H9 (cell line): ENCODE measurements around the gene ARPC5L. TPM values are rescaled to one million over a fixed set of nuclear protein-coding genes. Genes with fewer than 3 reads are reported as not detected.
A peak's percentile ranks its signal among the peaks of the same experiment; 100 is the strongest.

Experiments used
- DNase-seq: peaks from one replicate; pipeline ENCODE4 v3.0.0-alpha.2; 2017
- H2AFZ ChIP-seq: one replicate; pipeline ENCODE4 v1.6.1; 2013; ENCODE audit warnings: mild to moderate bottlenecking, low read length, control low read depth, moderate library complexity
- H2AK5ac ChIP-seq: 2 replicates; pipeline ENCODE4 v1.6.1; 2013; ENCODE audit warnings: low read length, control low read depth, mixed read lengths; ENCODE audit not compliant: insufficient read length
- H2BK120ac ChIP-seq: one replicate; pipeline ENCODE4 v1.6.1; 2013; ENCODE audit warnings: low read depth, mild to moderate bottlenecking, low read length, control low read depth, inconsistent platforms; ENCODE audit not compliant: poor library complexity, severe bottlenecking
- H2BK12ac ChIP-seq: 2 replicates; pipeline ENCODE4 v1.6.1; 2013; ENCODE audit warnings: low read length, control low read depth, mixed read lengths, low read depth; ENCODE audit not compliant: insufficient read length
- H2BK15ac ChIP-seq: 2 replicates; pipeline ENCODE4 v1.6.1; 2013; ENCODE audit warnings: low read depth, low read length, control low read depth
- H2BK20ac ChIP-seq: one replicate; pipeline ENCODE4 v1.6.1; 2013; ENCODE audit warnings: low read depth, mild to moderate bottlenecking, low read length, control low read depth, inconsistent platforms; ENCODE audit not compliant: poor library complexity, severe bottlenecking
- H2BK5ac ChIP-seq: 2 replicates; pipeline ENCODE4 v1.6.1; 2013; ENCODE audit warnings: low read length, control low read depth, mixed read lengths; ENCODE audit not compliant: insufficient read length
- H3K14ac ChIP-seq: 2 replicates; pipeline ENCODE4 v1.6.1; 2013; ENCODE audit warnings: low read length, control low read depth; ENCODE audit not compliant: insufficient read depth
- H3K18ac ChIP-seq: 2 replicates; pipeline ENCODE4 v1.6.1; 2013; ENCODE audit warnings: low read depth, mild to moderate bottlenecking, mixed read lengths, low read length, control low read depth; ENCODE audit not compliant: insufficient read length
- H3K23ac ChIP-seq: 2 replicates; pipeline ENCODE4 v1.6.1; 2013; ENCODE audit warnings: low read length, control low read depth, mixed read lengths, low read depth; ENCODE audit not compliant: insufficient read length
- H3K23me2 ChIP-seq: 2 replicates; pipeline ENCODE4 v1.6.1; 2013; ENCODE audit warnings: low read depth, mild to moderate bottlenecking, mixed read lengths, low read length, control low read depth; ENCODE audit not compliant: insufficient read length, poor library complexity, severe bottlenecking
- H3K27ac ChIP-seq: 2 replicates; pipeline ENCODE4 v1.5.1; 2013; ENCODE audit warnings: low read length, control low read depth, mixed read lengths, low read depth; ENCODE audit not compliant: insufficient read length
- H3K27me3 ChIP-seq: 2 replicates; pipeline ENCODE4 v1.6.1; 2013; ENCODE audit warnings: low read length, control low read depth, inconsistent platforms; ENCODE audit not compliant: insufficient read depth
- H3K4ac ChIP-seq: 2 replicates; pipeline ENCODE4 v1.6.1; 2013; ENCODE audit warnings: low read depth, mild to moderate bottlenecking, control low read depth, inconsistent platforms, low read length, moderate library complexity
- H3K4me1 ChIP-seq: 2 replicates; pipeline ENCODE4 v1.6.1; 2013; ENCODE audit warnings: low read length, control low read depth, inconsistent platforms; ENCODE audit not compliant: insufficient read depth
- H3K4me2 ChIP-seq: 2 replicates; pipeline ENCODE4 v1.6.1; 2013; ENCODE audit warnings: low read length, control low read depth, mixed read lengths; ENCODE audit not compliant: insufficient read length, insufficient read depth
- H3K56ac ChIP-seq: 2 replicates; pipeline ENCODE4 v1.6.1; 2013; ENCODE audit warnings: low read depth, mild to moderate bottlenecking, mixed read lengths, low read length, control low read depth; ENCODE audit not compliant: insufficient read length
- H3K79me1 ChIP-seq: 2 replicates; pipeline ENCODE4 v1.6.1; 2013; ENCODE audit warnings: low read depth, mild to moderate bottlenecking, moderate library complexity, low read length, control low read depth, inconsistent platforms; ENCODE audit not compliant: insufficient read depth, poor library complexity, severe bottlenecking
- H3K79me2 ChIP-seq: 2 replicates; pipeline ENCODE4 v1.6.1; 2013; ENCODE audit warnings: low read length, control low read depth, inconsistent platforms; ENCODE audit not compliant: insufficient read depth
- H3K9ac ChIP-seq: 2 replicates; pipeline ENCODE4 v1.6.1; 2013; ENCODE audit warnings: low read length, control low read depth, mixed read lengths; ENCODE audit not compliant: insufficient read length; ENCODE audit errors: extremely low read depth
- H3K9me3 ChIP-seq: one replicate; pipeline ENCODE4 v1.6.1; 2013; ENCODE audit warnings: low read depth, low read length, inconsistent platforms; ENCODE audit not compliant: control insufficient read depth
- H3T11ph ChIP-seq: one replicate; pipeline ENCODE4 v1.6.1; 2013; ENCODE audit warnings: mild to moderate bottlenecking, low read length, control low read depth, inconsistent platforms
- H4K20me1 ChIP-seq: one replicate; pipeline ENCODE4 v1.6.1; 2013; ENCODE audit not compliant: control insufficient read depth, insufficient read length, insufficient read depth
- H4K5ac ChIP-seq: 2 replicates; pipeline ENCODE4 v1.6.1; 2013; ENCODE audit warnings: low read depth, mild to moderate bottlenecking, mixed read lengths, low read length, control low read depth; ENCODE audit not compliant: insufficient read length
- H4K8ac ChIP-seq: replicated peaks from 2 replicates; pipeline ENCODE4 v1.6.1; 2013; ENCODE audit warnings: low read length, control low read depth, mixed read lengths, low read depth; ENCODE audit not compliant: insufficient read length
- H4K91ac ChIP-seq: 2 replicates; pipeline ENCODE4 v1.6.1; 2013; ENCODE audit warnings: low read depth, mild to moderate bottlenecking, moderate library complexity, mixed read lengths, low read length, control low read depth; ENCODE audit not compliant: insufficient read length
- H3K27ac Mint-ChIP-seq, 3 experiments: 2 replicates in 2 of 3; 3 replicates in 1 of 3; pipeline ENCODE4 v1.8.0; 2020 to 2021; ENCODE audit warnings: mixed read lengths in 3 of 3, mild to moderate bottlenecking in 1 of 3, moderate library complexity in 1 of 3
- H3K27me3 Mint-ChIP-seq: 2 replicates; pipeline ENCODE4 v1.8.0; 2021; ENCODE audit warnings: low read depth, mild to moderate bottlenecking, moderate library complexity, mixed read lengths
- H3K36me3 Mint-ChIP-seq, 3 experiments: 2 replicates in 2 of 3; 3 replicates in 1 of 3; pipeline ENCODE4 v1.8.0; 2020 to 2021; ENCODE audit warnings: low read depth in 3 of 3, mixed read lengths in 3 of 3; ENCODE audit not compliant: insufficient read depth in 1 of 3
- H3K4me1 Mint-ChIP-seq, 2 experiments: 2 replicates each; pipeline ENCODE4 v1.8.0; 2020; ENCODE audit warnings: mixed read lengths in 2 of 2
- H3K4me3 Mint-ChIP-seq, 2 experiments: 2 replicates in 1 of 2; 3 replicates in 1 of 2; pipeline ENCODE4 v1.8.0; 2020 to 2021; ENCODE audit warnings: mild to moderate bottlenecking in 2 of 2, mixed read lengths in 2 of 2, moderate library complexity in 1 of 2
- H3K9me3 Mint-ChIP-seq, 2 experiments: 2 replicates in 1 of 2; 3 replicates in 1 of 2; pipeline ENCODE4 v1.8.0; 2020; ENCODE audit warnings: mild to moderate bottlenecking in 2 of 2, mixed read lengths in 2 of 2, moderate library complexity in 1 of 2
- CTCF ChIP-seq: fragments of 200-600 bp; sonication (generic); conservative IDR thresholded peaks from 3 replicates; pipeline ENCODE4 v1.8.0; 2021; ENCODE audit warnings: antibody characterized with exemption, mild to moderate bottlenecking
- WGBS: extraction: QIAGEN DNeasy Blood & Tissue Kit; methylation state at CpG from one replicate; pipeline ENCODE4 v1.1.7; 2013; ENCODE audit warnings: missing lambda C conversion rate, low lambda C conversion rate, mixed read lengths; ENCODE audit not compliant: insufficient read length; ENCODE audit errors: extremely low coverage; 5-methylcytosine and 5-hydroxymethylcytosine counted together
- total RNA-seq: library from RNA; stranded (reverse); gene quantifications from 2 replicates; pipeline ENCODE4 v1.2.1, GENCODE V29; 2021

ARPC5L gene
- total RNA-seq, 1 experiment from 2014 or later = 67.7 TPM

- no peak overlapping the region for H3K14ac ChIP-seq
- H2BK15ac ChIP-seq = no peak overlapping the region
- peaks cover 6% of the 10 kb centered on the region for H3K4me1 ChIP-seq
- no peaks in the 10 kb centered on the region for H4K20me1 ChIP-seq
- Mint-ChIP-seq H3K9me3 (no peaks in the 10 kb centered on the region; a peak in 1 of 5 replicates), H3K27me3 (no peaks in the 10 kb centered on the region), H3K4me3 (peak overlapping the region; percentile 87 to 95), H3K4me1 (peaks cover 36 to 44% of the 10 kb centered on the region in 2 experiments), H3K27ac (0 out of 7 replicates have a peak overlapping the region, but pooled peaks of 1 of the 3 experiments have one; percentile 39), H3K36me3 (peaks cover 26 to 47% (median 37%) of the 10 kb centered on the region in 3 experiments)
- H2AK5ac ChIP-seq = no peak overlapping the region
- WGBS = no CpG with 5 or more reads among the region's 6 CpGs
- H4K91ac ChIP-seq = no peak overlapping the region
- H2BK120ac ChIP-seq = no peak overlapping the region
- H3K23ac ChIP-seq = no peak overlapping the region
- TF ChIP-seq CTCF = no peak
- no peaks in the 10 kb centered on the region for H3K9me3 ChIP-seq
- no peaks in the 10 kb centered on the region for H3K27me3 ChIP-seq
- no peak overlapping the region for H3K27ac ChIP-seq
- no peak overlapping the region for H2BK12ac ChIP-seq
- H3K56ac ChIP-seq = no peak overlapping the region
- no peak overlapping the region for H4K5ac ChIP-seq
- peak overlapping the region; percentile 93 for H3K4me2 ChIP-seq
- H2AFZ ChIP-seq = no peak overlapping the region
- DNase-seq = no peak
- no peak overlapping the region for H4K8ac ChIP-seq
- H3K4ac ChIP-seq = no peak overlapping the region
- H2BK20ac ChIP-seq = no peak overlapping the region
- no peak overlapping the region for H3T11ph ChIP-seq
- H2BK5ac ChIP-seq = no peak overlapping the region
- peaks cover 9% of the 10 kb centered on the region for H3K79me1 ChIP-seq
- peaks cover 27% of the 10 kb centered on the region; the same call in 1 of the 2 replicates for H3K79me2 ChIP-seq
- H3K9ac ChIP-seq = peak overlapping the region; percentile 88
- H3K18ac ChIP-seq = no peak overlapping the region
- H3K23me2 ChIP-seq = peaks cover 8% of the 10 kb centered on the region
These were observed 8.8 kb downstream of the ARPC5L start for GRCh38 chr9:124870723-124871122.
